H9 (cell line): ENCODE results near the gene CD58. TPM values are rescaled to one million over a fixed set of nuclear protein-coding genes. Genes with fewer than 3 reads are reported as not detected.

ENCODE experiments used
- DNase-seq: peaks from one replicate; pipeline ENCODE4 v3.0.0-alpha.2; 2017
- H2AFZ ChIP-seq: one replicate; pipeline ENCODE4 v1.6.1; 2013; ENCODE audit warnings: mild to moderate bottlenecking, low read length, control low read depth, moderate library complexity
- H2AK5ac ChIP-seq: 2 replicates; pipeline ENCODE4 v1.6.1; 2013; ENCODE audit warnings: low read length, control low read depth, mixed read lengths; ENCODE audit not compliant: insufficient read length
- H2BK120ac ChIP-seq: one replicate; pipeline ENCODE4 v1.6.1; 2013; ENCODE audit warnings: low read depth, mild to moderate bottlenecking, low read length, control low read depth, inconsistent platforms; ENCODE audit not compliant: poor library complexity, severe bottlenecking
- H2BK12ac ChIP-seq: 2 replicates; pipeline ENCODE4 v1.6.1; 2013; ENCODE audit warnings: low read length, control low read depth, mixed read lengths, low read depth; ENCODE audit not compliant: insufficient read length
- H2BK15ac ChIP-seq: 2 replicates; pipeline ENCODE4 v1.6.1; 2013; ENCODE audit warnings: low read depth, low read length, control low read depth
- H2BK20ac ChIP-seq: one replicate; pipeline ENCODE4 v1.6.1; 2013; ENCODE audit warnings: low read depth, mild to moderate bottlenecking, low read length, control low read depth, inconsistent platforms; ENCODE audit not compliant: poor library complexity, severe bottlenecking
- H2BK5ac ChIP-seq: 2 replicates; pipeline ENCODE4 v1.6.1; 2013; ENCODE audit warnings: low read length, control low read depth, mixed read lengths; ENCODE audit not compliant: insufficient read length
- H3K14ac ChIP-seq: 2 replicates; pipeline ENCODE4 v1.6.1; 2013; ENCODE audit warnings: low read length, control low read depth; ENCODE audit not compliant: insufficient read depth
- H3K18ac ChIP-seq: 2 replicates; pipeline ENCODE4 v1.6.1; 2013; ENCODE audit warnings: low read depth, mild to moderate bottlenecking, mixed read lengths, low read length, control low read depth; ENCODE audit not compliant: insufficient read length
- H3K23ac ChIP-seq: 2 replicates; pipeline ENCODE4 v1.6.1; 2013; ENCODE audit warnings: low read length, control low read depth, mixed read lengths, low read depth; ENCODE audit not compliant: insufficient read length
- H3K23me2 ChIP-seq: 2 replicates; pipeline ENCODE4 v1.6.1; 2013; ENCODE audit warnings: low read depth, mild to moderate bottlenecking, mixed read lengths, low read length, control low read depth; ENCODE audit not compliant: insufficient read length, poor library complexity, severe bottlenecking
- H3K27ac ChIP-seq: 2 replicates; pipeline ENCODE4 v1.5.1; 2013; ENCODE audit warnings: low read length, control low read depth, mixed read lengths, low read depth; ENCODE audit not compliant: insufficient read length
- H3K27me3 ChIP-seq: 2 replicates; pipeline ENCODE4 v1.6.1; 2013; ENCODE audit warnings: low read length, control low read depth, inconsistent platforms; ENCODE audit not compliant: insufficient read depth
- H3K4ac ChIP-seq: 2 replicates; pipeline ENCODE4 v1.6.1; 2013; ENCODE audit warnings: low read depth, mild to moderate bottlenecking, control low read depth, inconsistent platforms, low read length, moderate library complexity
- H3K4me1 ChIP-seq: 2 replicates; pipeline ENCODE4 v1.6.1; 2013; ENCODE audit warnings: low read length, control low read depth, inconsistent platforms; ENCODE audit not compliant: insufficient read depth
- H3K4me2 ChIP-seq: 2 replicates; pipeline ENCODE4 v1.6.1; 2013; ENCODE audit warnings: low read length, control low read depth, mixed read lengths; ENCODE audit not compliant: insufficient read length, insufficient read depth
- H3K56ac ChIP-seq: 2 replicates; pipeline ENCODE4 v1.6.1; 2013; ENCODE audit warnings: low read depth, mild to moderate bottlenecking, mixed read lengths, low read length, control low read depth; ENCODE audit not compliant: insufficient read length
- H3K79me1 ChIP-seq: 2 replicates; pipeline ENCODE4 v1.6.1; 2013; ENCODE audit warnings: low read depth, mild to moderate bottlenecking, moderate library complexity, low read length, control low read depth, inconsistent platforms; ENCODE audit not compliant: insufficient read depth, poor library complexity, severe bottlenecking
- H3K79me2 ChIP-seq: 2 replicates; pipeline ENCODE4 v1.6.1; 2013; ENCODE audit warnings: low read length, control low read depth, inconsistent platforms; ENCODE audit not compliant: insufficient read depth
- H3K9ac ChIP-seq: 2 replicates; pipeline ENCODE4 v1.6.1; 2013; ENCODE audit warnings: low read length, control low read depth, mixed read lengths; ENCODE audit not compliant: insufficient read length; ENCODE audit errors: extremely low read depth
- H3K9me3 ChIP-seq: one replicate; pipeline ENCODE4 v1.6.1; 2013; ENCODE audit warnings: low read depth, low read length, inconsistent platforms; ENCODE audit not compliant: control insufficient read depth
- H3T11ph ChIP-seq: one replicate; pipeline ENCODE4 v1.6.1; 2013; ENCODE audit warnings: mild to moderate bottlenecking, low read length, control low read depth, inconsistent platforms
- H4K20me1 ChIP-seq: one replicate; pipeline ENCODE4 v1.6.1; 2013; ENCODE audit not compliant: control insufficient read depth, insufficient read length, insufficient read depth
- H4K5ac ChIP-seq: 2 replicates; pipeline ENCODE4 v1.6.1; 2013; ENCODE audit warnings: low read depth, mild to moderate bottlenecking, mixed read lengths, low read length, control low read depth; ENCODE audit not compliant: insufficient read length
- H4K8ac ChIP-seq: replicated peaks from 2 replicates; pipeline ENCODE4 v1.6.1; 2013; ENCODE audit warnings: low read length, control low read depth, mixed read lengths, low read depth; ENCODE audit not compliant: insufficient read length
- H4K91ac ChIP-seq: 2 replicates; pipeline ENCODE4 v1.6.1; 2013; ENCODE audit warnings: low read depth, mild to moderate bottlenecking, moderate library complexity, mixed read lengths, low read length, control low read depth; ENCODE audit not compliant: insufficient read length
- H3K27ac Mint-ChIP-seq, 3 experiments: 2 replicates in 2 of 3; 3 replicates in 1 of 3; pipeline ENCODE4 v1.8.0; 2020 to 2021; ENCODE audit warnings: mixed read lengths in 3 of 3, mild to moderate bottlenecking in 1 of 3, moderate library complexity in 1 of 3
- H3K27me3 Mint-ChIP-seq: 2 replicates; pipeline ENCODE4 v1.8.0; 2021; ENCODE audit warnings: low read depth, mild to moderate bottlenecking, moderate library complexity, mixed read lengths
- H3K36me3 Mint-ChIP-seq, 3 experiments: 2 replicates in 2 of 3; 3 replicates in 1 of 3; pipeline ENCODE4 v1.8.0; 2020 to 2021; ENCODE audit warnings: low read depth in 3 of 3, mixed read lengths in 3 of 3; ENCODE audit not compliant: insufficient read depth in 1 of 3
- H3K4me1 Mint-ChIP-seq, 2 experiments: 2 replicates each; pipeline ENCODE4 v1.8.0; 2020; ENCODE audit warnings: mixed read lengths in 2 of 2
- H3K4me3 Mint-ChIP-seq, 2 experiments: 2 replicates in 1 of 2; 3 replicates in 1 of 2; pipeline ENCODE4 v1.8.0; 2020 to 2021; ENCODE audit warnings: mild to moderate bottlenecking in 2 of 2, mixed read lengths in 2 of 2, moderate library complexity in 1 of 2
- H3K9me3 Mint-ChIP-seq, 2 experiments: 2 replicates in 1 of 2; 3 replicates in 1 of 2; pipeline ENCODE4 v1.8.0; 2020; ENCODE audit warnings: mild to moderate bottlenecking in 2 of 2, mixed read lengths in 2 of 2, moderate library complexity in 1 of 2
- WGBS: extraction: QIAGEN DNeasy Blood & Tissue Kit; methylation state at CpG from one replicate; pipeline ENCODE4 v1.1.7; 2013; ENCODE audit warnings: missing lambda C conversion rate, low lambda C conversion rate, mixed read lengths; ENCODE audit not compliant: insufficient read length; ENCODE audit errors: extremely low coverage; 5-methylcytosine and 5-hydroxymethylcytosine counted together
- total RNA-seq: library from RNA; stranded (reverse); gene quantifications from 2 replicates; pipeline ENCODE4 v1.2.1, GENCODE V29; 2021
- TF ChIP-seq, protein P1 (sequence below): fragments of 200-600 bp; sonication (generic); conservative IDR thresholded peaks from 3 replicates; pipeline ENCODE4 v1.8.0; 2021; ENCODE audit warnings: antibody characterized with exemption, mild to moderate bottlenecking

The CD58 gene
- total RNA-seq, 1 experiment from 2014 or later: 4.3 TPM

DNA sequence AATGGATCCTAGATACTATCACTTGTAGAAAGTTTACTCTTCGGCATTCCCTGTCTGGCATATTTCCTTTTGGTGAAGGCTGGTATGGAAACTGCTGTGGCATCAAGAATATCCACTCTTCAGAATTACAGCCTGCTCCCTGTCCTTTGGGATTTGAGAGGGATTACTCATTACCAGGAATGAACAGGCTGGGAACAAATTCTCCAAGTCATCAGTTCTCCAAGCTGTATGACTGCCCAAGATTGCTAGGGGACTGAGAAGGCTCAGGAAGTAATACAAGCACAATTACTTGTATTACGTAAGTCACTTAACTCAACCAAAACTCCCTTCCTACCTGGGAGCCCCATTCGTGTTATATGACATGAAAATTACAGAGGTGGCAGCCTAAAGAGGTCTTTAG lies 49.6 kb downstream of the CD58 start:
- H3K9me3 Mint-ChIP-seq: peaks cover 0 to 2% of the 10 kb centered on the region in 2 experiments; a peak in 2 of 5 replicates
- H4K8ac ChIP-seq: no peak overlapping the region

More for the DNA sequence above, 49.6 kb downstream of the CD58 start:
- Histone ChIP-seq H3K79me1 (no peaks in the 10 kb centered on the region), H3K27me3 (no peaks in the 10 kb centered on the region; the same call in 1 of the 2 replicates), H4K91ac (no peak overlapping the region), H3K4me1 (no peaks in the 10 kb centered on the region), H2BK120ac (no peak overlapping the region), H3K4me2 (no peak overlapping the region), H3K9ac (no peak overlapping the region), H3K4ac (no peak overlapping the region), H2BK20ac (no peak overlapping the region), H3K23me2 (no peaks in the 10 kb centered on the region), H2BK12ac (no peak overlapping the region), H2AK5ac (no peak overlapping the region), H2BK5ac (no peak overlapping the region), H4K5ac (no peak overlapping the region), H3K14ac (no peak overlapping the region), H3K56ac (no peak overlapping the region), H4K20me1 (no peaks in the 10 kb centered on the region), H3T11ph (no peak overlapping the region), H3K18ac (no peak overlapping the region), H2BK15ac (no peak overlapping the region), H3K79me2 (no peaks in the 10 kb centered on the region), H3K23ac (no peak overlapping the region), H2AFZ (no peak overlapping the region), H3K27ac (no peak overlapping the region), H3K9me3 (no peaks in the 10 kb centered on the region)
- Mint-ChIP-seq H3K4me1 (no peaks in the 10 kb centered on the region), H3K4me3 (no peak overlapping the region), H3K27ac (no peak overlapping the region), H3K36me3 (peaks cover 0 to 2% (median 0%) of the 10 kb centered on the region in 3 experiments; a peak in 1 of 7 replicates), H3K27me3 (no peaks in the 10 kb centered on the region)
- DNase-seq: no peak
- TF ChIP-seq, protein P1, sequence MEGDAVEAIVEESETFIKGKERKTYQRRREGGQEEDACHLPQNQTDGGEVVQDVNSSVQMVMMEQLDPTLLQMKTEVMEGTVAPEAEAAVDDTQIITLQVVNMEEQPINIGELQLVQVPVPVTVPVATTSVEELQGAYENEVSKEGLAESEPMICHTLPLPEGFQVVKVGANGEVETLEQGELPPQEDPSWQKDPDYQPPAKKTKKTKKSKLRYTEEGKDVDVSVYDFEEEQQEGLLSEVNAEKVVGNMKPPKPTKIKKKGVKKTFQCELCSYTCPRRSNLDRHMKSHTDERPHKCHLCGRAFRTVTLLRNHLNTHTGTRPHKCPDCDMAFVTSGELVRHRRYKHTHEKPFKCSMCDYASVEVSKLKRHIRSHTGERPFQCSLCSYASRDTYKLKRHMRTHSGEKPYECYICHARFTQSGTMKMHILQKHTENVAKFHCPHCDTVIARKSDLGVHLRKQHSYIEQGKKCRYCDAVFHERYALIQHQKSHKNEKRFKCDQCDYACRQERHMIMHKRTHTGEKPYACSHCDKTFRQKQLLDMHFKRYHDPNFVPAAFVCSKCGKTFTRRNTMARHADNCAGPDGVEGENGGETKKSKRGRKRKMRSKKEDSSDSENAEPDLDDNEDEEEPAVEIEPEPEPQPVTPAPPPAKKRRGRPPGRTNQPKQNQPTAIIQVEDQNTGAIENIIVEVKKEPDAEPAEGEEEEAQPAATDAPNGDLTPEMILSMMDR: no peak
- no CpG with 5 or more reads among the region's 3 CpGs for WGBS
